ENCODE measurements around the gene RAD1. TPM values are rescaled to one million over a fixed set of nuclear protein-coding genes. Genes with fewer than 3 reads are reported as not detected.

Gene RAD1
- total RNA-seq, 3 donors from 2014 or later (not counting 1 experiment from before 2014, with no cell fraction given) = 24.3 to 30.9 (median 29.7) TPM

GRCh38 chr5:34913072-34913471 is 2.2 kb downstream of the RAD1 start:
- peaks cover 13% of the 10 kb centered on the region for H3K36me3 Mint-ChIP-seq
- no peak overlapping the region for H3K27ac ChIP-seq (ENCODE audit: low read length)
- DNase-seq = no peak
- no peaks in the 10 kb centered on the region for H3K27me3 Mint-ChIP-seq (ENCODE audit: low read depth in 2 of 2)
- peaks cover 18 to 37% of the 10 kb centered on the region in 2 donors for H3K4me1 Mint-ChIP-seq
- H3K27me3 ChIP-seq (ENCODE audit: control insufficient read depth, insufficient read depth, low read length) = no peaks in the 10 kb centered on the region
- H3K36me3 ChIP-seq (ENCODE audit: control insufficient read depth, insufficient read depth, low read length) = peaks cover 33% of the 10 kb centered on the region
- TF ChIP-seq CTCF (IDR thresholded peaks at IDR 0.05) = no peak
- no peak overlapping the region for H3K27ac Mint-ChIP-seq
- 100% methylated on average over 1 of the region's 2 CpGs for WGBS (ENCODE audit: insufficient coverage)
- ATAC-seq = no peak
- no peaks in the 10 kb centered on the region for H3K9me3 ChIP-seq (ENCODE audit: control insufficient read depth, insufficient read depth, low read length)
- H3K9me3 Mint-ChIP-seq = no peaks in the 10 kb centered on the region
- no peak overlapping the region for H3K4me3 Mint-ChIP-seq
- intact Hi-C loops (cut with micrococcal nuclease) = no loop called here
- H3K4me3 ChIP-seq (ENCODE audit: low read length) = no peak overlapping the region
- H3K4me1 ChIP-seq (ENCODE audit: control insufficient read depth, insufficient read depth, low read length) = peaks cover 13% of the 10 kb centered on the region

- Histone ChIP-seq H3K36me3 (ENCODE audit: control insufficient read depth, insufficient read depth, low read length) (peaks cover 24% of the 10 kb centered on the region), H3K4me1 (ENCODE audit: control insufficient read depth, insufficient read depth, low read length) (no peaks in the 10 kb centered on the region), H3K4me3 (ENCODE audit: low read length) (no peak overlapping the region), H3K27ac (ENCODE audit: low read length) (no peak overlapping the region), H3K9me3 (ENCODE audit: control insufficient read depth, insufficient read depth, low read length) (no peaks in the 10 kb centered on the region), H3K27me3 (ENCODE audit: control insufficient read depth, insufficient read depth, low read length) (no peaks in the 10 kb centered on the region)
- WGBS (ENCODE audit: insufficient coverage) = 100% methylated on average over 1 of the region's 2 CpGs
- DNase-seq (no peak), ATAC-seq (no peak)
- no peak overlapping the region for H3K27ac Mint-ChIP-seq
- intact Hi-C loops (cut with micrococcal nuclease) = no loop called here
- H3K4me1 Mint-ChIP-seq = peaks cover 0 to 4% of the 10 kb centered on the region in 2 donors
- no peaks in the 10 kb centered on the region for H3K27me3 Mint-ChIP-seq (ENCODE audit: low read depth in 2 of 2)
- H3K4me3 Mint-ChIP-seq = no peak overlapping the region
- H3K36me3 Mint-ChIP-seq = peaks cover 6% of the 10 kb centered on the region
- H3K9me3 Mint-ChIP-seq = no peaks in the 10 kb centered on the region
- no peak for TF ChIP-seq CTCF (IDR thresholded peaks at IDR 0.05)
Measured at GRCh38 chr5:34905564-34905963, 9.7 kb downstream of the RAD1 start.

- WGBS (ENCODE audit: insufficient coverage) = 83% methylated on average over 1 of the region's 1 CpG
- H3K27me3 ChIP-seq (ENCODE audit: control insufficient read depth, insufficient read depth, low read length) = no peaks in the 10 kb centered on the region
- Mint-ChIP-seq H3K4me1 (no peaks in the 10 kb centered on the region), H3K4me3 (no peak overlapping the region), H3K27ac (no peak overlapping the region), H3K36me3 (peaks cover under 1% of the 10 kb centered on the region), H3K9me3 (no peaks in the 10 kb centered on the region), H3K27me3 (ENCODE audit: low read depth in 2 of 2) (no peaks in the 10 kb centered on the region)
- no peaks in the 10 kb centered on the region for H3K4me1 ChIP-seq (ENCODE audit: control insufficient read depth, insufficient read depth, low read length)
- H3K9me3 ChIP-seq (ENCODE audit: control insufficient read depth, insufficient read depth, low read length) = no peaks in the 10 kb centered on the region
- H3K4me3 ChIP-seq (ENCODE audit: low read length) = no peak overlapping the region
- no peak for TF ChIP-seq CTCF (IDR thresholded peaks at IDR 0.05)
- peaks cover 6% of the 10 kb centered on the region for H3K36me3 ChIP-seq (ENCODE audit: control insufficient read depth, insufficient read depth, low read length)
- H3K27ac ChIP-seq (ENCODE audit: low read length) = no peak overlapping the region
- DNase-seq (no peak), ATAC-seq (no peak)
- intact Hi-C loops (cut with micrococcal nuclease) = no loop called here
Measured at GRCh38 chr5:34903260-34903659, 12.0 kb downstream of the RAD1 start.

- no peak for DNase-seq
- H3K4me3 Mint-ChIP-seq = no peak overlapping the region
- H3K4me3 ChIP-seq (ENCODE audit: low read length) = no peak overlapping the region
- TF ChIP-seq CTCF (IDR thresholded peaks at IDR 0.05) = no peak
- no peaks in the 10 kb centered on the region for H3K4me1 Mint-ChIP-seq
- intact Hi-C loops (cut with micrococcal nuclease) = no loop called here
- H3K27ac ChIP-seq (ENCODE audit: low read length) = no peak overlapping the region
- H3K27me3 ChIP-seq (ENCODE audit: control insufficient read depth, insufficient read depth, low read length) = no peaks in the 10 kb centered on the region
- WGBS (ENCODE audit: insufficient coverage) = 98% methylated on average over 6 of the region's 6 CpGs
- no peaks in the 10 kb centered on the region for H3K4me1 ChIP-seq (ENCODE audit: control insufficient read depth, insufficient read depth, low read length)
- no peaks in the 10 kb centered on the region for H3K9me3 ChIP-seq (ENCODE audit: control insufficient read depth, insufficient read depth, low read length)
- H3K27ac Mint-ChIP-seq = no peak overlapping the region
- no peaks in the 10 kb centered on the region for H3K27me3 Mint-ChIP-seq (ENCODE audit: low read depth in 2 of 2)
- no peaks in the 10 kb centered on the region for H3K36me3 ChIP-seq (ENCODE audit: control insufficient read depth, insufficient read depth, low read length)
- no peaks in the 10 kb centered on the region for H3K9me3 Mint-ChIP-seq
- H3K36me3 Mint-ChIP-seq = no peaks in the 10 kb centered on the region
- ATAC-seq = no peak
Measured at GRCh38 chr5:34900652-34901051, 14.7 kb downstream of the RAD1 start.
